GM13976 (cell line): Measurements from ENCODE around the gene FGF14.

ENCODE experiments used
- DNase-seq: peaks from one replicate; pipeline ENCODE4 v3.0.0; 2012; ENCODE audit warnings: low spot score
- in situ Hi-C: fragments of 300-500 bp; cut with MboI; formaldehyde crosslinking; loops from one replicate; pipeline ENCODE4 v1.12.0; 2022; ENCODE audit warnings: low sequenced_read_pairs, mixed read lengths, inconsistent platforms; ENCODE audit not compliant: unreplicated experiment
- TF ChIP-seq, protein P1 (sequence below): IDR thresholded peaks from 2 replicates; pipeline ENCODE4 v1.5.1; 2012; ENCODE audit warnings: borderline replicate concordance, mild to moderate bottlenecking; ENCODE audit not compliant: insufficient read depth; ENCODE audit errors: extremely low read depth, missing control alignments, control extremely low read depth

FGF14 gene

GRCh38 chr13:101673360-101674105 is 728.3 kb downstream of the FGF14 start:
- DNase-seq = no peak
- TF ChIP-seq, protein P1, sequence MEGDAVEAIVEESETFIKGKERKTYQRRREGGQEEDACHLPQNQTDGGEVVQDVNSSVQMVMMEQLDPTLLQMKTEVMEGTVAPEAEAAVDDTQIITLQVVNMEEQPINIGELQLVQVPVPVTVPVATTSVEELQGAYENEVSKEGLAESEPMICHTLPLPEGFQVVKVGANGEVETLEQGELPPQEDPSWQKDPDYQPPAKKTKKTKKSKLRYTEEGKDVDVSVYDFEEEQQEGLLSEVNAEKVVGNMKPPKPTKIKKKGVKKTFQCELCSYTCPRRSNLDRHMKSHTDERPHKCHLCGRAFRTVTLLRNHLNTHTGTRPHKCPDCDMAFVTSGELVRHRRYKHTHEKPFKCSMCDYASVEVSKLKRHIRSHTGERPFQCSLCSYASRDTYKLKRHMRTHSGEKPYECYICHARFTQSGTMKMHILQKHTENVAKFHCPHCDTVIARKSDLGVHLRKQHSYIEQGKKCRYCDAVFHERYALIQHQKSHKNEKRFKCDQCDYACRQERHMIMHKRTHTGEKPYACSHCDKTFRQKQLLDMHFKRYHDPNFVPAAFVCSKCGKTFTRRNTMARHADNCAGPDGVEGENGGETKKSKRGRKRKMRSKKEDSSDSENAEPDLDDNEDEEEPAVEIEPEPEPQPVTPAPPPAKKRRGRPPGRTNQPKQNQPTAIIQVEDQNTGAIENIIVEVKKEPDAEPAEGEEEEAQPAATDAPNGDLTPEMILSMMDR = no peak
- in situ Hi-C loops = no loop called here

DNA sequence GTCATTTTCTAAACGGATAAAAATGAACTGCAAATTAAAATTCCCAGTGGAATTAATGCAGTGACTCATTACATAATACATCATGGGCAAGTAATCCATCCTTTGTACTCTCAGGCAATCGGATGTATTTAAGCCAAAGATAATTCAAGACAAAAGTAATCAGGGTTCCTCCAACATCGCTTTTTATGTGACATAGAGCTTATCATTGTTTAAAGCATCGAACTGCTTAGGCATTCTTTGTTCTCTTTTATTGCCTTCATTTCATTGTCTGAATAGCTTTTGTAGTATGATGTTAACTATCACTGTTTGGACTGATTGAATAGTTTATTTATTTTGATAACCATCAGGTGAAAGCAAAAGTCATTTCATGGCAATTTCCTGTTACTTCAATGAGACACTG is 740.0 kb downstream of the FGF14 start:
- TF ChIP-seq, protein P1 = no peak
- DNase-seq = no peak
- in situ Hi-C loops = no loop called here
